ENCODE measurements around the gene CETN3.

- no peak for TF ChIP-seq CTCF (IDR thresholded peaks at IDR 0.05)
- TF ChIP-seq POLR2A (IDR thresholded peaks at IDR 0.05), result no peak
Observed at GRCh38 chr5:90424245-90424644, 14.7 kb upstream of the CETN3 start.

All from lower leg skin (tissue), 3 donors.